ENCODE measurements around the gene LYZ.

LYZ gene

GRCh38 chr12:69385038-69385437 lies 36.9 kb downstream of the LYZ start:
- TF ChIP-seq CTCF (IDR thresholded peaks at IDR 0.05; ENCODE audit: insufficient read depth, low read depth, low read length, missing control alignments), result no peak
- no peak overlapping the region for H3K4me3 ChIP-seq (ENCODE audit: low read depth, low read length)
- no peak for DNase-seq (ENCODE audit: low read depth)

GRCh38 chr12:69386921-69387320 lies 38.7 kb downstream of the LYZ start:
- no peak for DNase-seq (ENCODE audit: low read depth)
- H3K4me3 ChIP-seq (ENCODE audit: low read depth, low read length), result no peak overlapping the region
- TF ChIP-seq CTCF (IDR thresholded peaks at IDR 0.05; ENCODE audit: insufficient read depth, low read depth, low read length, missing control alignments), result no peak

GRCh38 chr12:69388371-69388770 lies 40.2 kb downstream of the LYZ start:
- DNase-seq (ENCODE audit: low read depth), result peak; percentile 47
- no peak overlapping the region for H3K4me3 ChIP-seq (ENCODE audit: low read depth, low read length)
- TF ChIP-seq CTCF (IDR thresholded peaks at IDR 0.05; ENCODE audit: insufficient read depth, low read depth, low read length, missing control alignments), result peak; percentile 26

- no peak for DNase-seq (ENCODE audit: low read depth)
- no peak for TF ChIP-seq CTCF (IDR thresholded peaks at IDR 0.05; ENCODE audit: insufficient read depth, low read depth, low read length, missing control alignments)
- no peak overlapping the region for H3K4me3 ChIP-seq (ENCODE audit: low read depth, low read length)
Observed at GRCh38 chr12:69389831-69390230, 41.6 kb downstream of the LYZ start.

- TF ChIP-seq CTCF (IDR thresholded peaks at IDR 0.05; ENCODE audit: insufficient read depth, low read depth, low read length, missing control alignments), result no peak
- DNase-seq (ENCODE audit: low read depth), result peak; percentile 5
- no peak overlapping the region for H3K4me3 ChIP-seq (ENCODE audit: low read depth, low read length)
Observed at GRCh38 chr12:69392179-69392928, 44.2 kb downstream of the LYZ start.

- DNase-seq (ENCODE audit: low read depth), result no peak
- TF ChIP-seq CTCF (IDR thresholded peaks at IDR 0.05; ENCODE audit: insufficient read depth, low read depth, low read length, missing control alignments), result no peak
- no peak overlapping the region for H3K4me3 ChIP-seq (ENCODE audit: low read depth, low read length)
Observed at GRCh38 chr12:69396041-69396440, 47.9 kb downstream of the LYZ start.

GRCh38 chr12:69396963-69397362 lies 48.8 kb downstream of the LYZ start:
- DNase-seq (ENCODE audit: low read depth), result no peak
- TF ChIP-seq CTCF (IDR thresholded peaks at IDR 0.05; ENCODE audit: insufficient read depth, low read depth, low read length, missing control alignments), result no peak
- H3K4me3 ChIP-seq (ENCODE audit: low read depth, low read length), result no peak overlapping the region

Measured in GM12865 (cell line).